Astrocyte of the hippocampus (primary cell): ENCODE data around the gene ENPP6.
"Not testable (repeated sequence)": the region's sequence is repeated elsewhere in the genome, so short reads cannot be mapped to it uniquely, and the experiment has no call there.

ENCODE experiments used
- DNase-seq: peaks from one replicate; pipeline ENCODE4 v3.0.0; 2011; ENCODE audit warnings: low read depth, low spot score

The ENPP6 gene

GRCh38 chr4:184148738-184149637, 68.7 kb downstream of the ENPP6 start:
- no peak for DNase-seq

- no peak for DNase-seq
These were observed 69.6 kb downstream of the ENPP6 start for GRCh38 chr4:184147858-184148737.

GRCh38 chr4:184146951-184147350, 70.7 kb downstream of the ENPP6 start:
- DNase-seq = no peak

- no peak for DNase-seq
These were observed 72.1 kb downstream of the ENPP6 start for GRCh38 chr4:184145596-184145995.

- no peak for DNase-seq
These were observed 73.7 kb downstream of the ENPP6 start for GRCh38 chr4:184143770-184144564.

GRCh38 chr4:184142121-184143000, 75.3 kb downstream of the ENPP6 start:
- no peak for DNase-seq

- DNase-seq = not testable (repeated sequence)
These were observed 76.8 kb downstream of the ENPP6 start for GRCh38 chr4:184140901-184141300.

GRCh38 chr4:184136525-184136924, 81.1 kb downstream of the ENPP6 start:
- no peak for DNase-seq

- DNase-seq = no peak
These were observed 90.9 kb downstream of the ENPP6 start for GRCh38 chr4:184126800-184127199.

- no peak for DNase-seq
These were observed 94.9 kb downstream of the ENPP6 start for GRCh38 chr4:184122631-184123408.

GRCh38 chr4:184120549-184121127, 97.0 kb downstream of the ENPP6 start:
- DNase-seq = no peak

- DNase-seq = no peak
These were observed 99.9 kb downstream of the ENPP6 start for GRCh38 chr4:184117662-184118199.

- no peak for DNase-seq
These were observed 102.3 kb downstream of the ENPP6 start for GRCh38 chr4:184115399-184115798.

GRCh38 chr4:184114431-184114830, 103.2 kb downstream of the ENPP6 start:
- no peak for DNase-seq

- no peak for DNase-seq
These were observed 105.6 kb downstream of the ENPP6 start for GRCh38 chr4:184112006-184112550.

- no peak for DNase-seq
These were observed 106.3 kb downstream of the ENPP6 start for GRCh38 chr4:184111233-184111832.

- DNase-seq = no peak
These were observed 107.0 kb downstream of the ENPP6 start for GRCh38 chr4:184110452-184111224.

GRCh38 chr4:184108006-184108501, 109.6 kb downstream of the ENPP6 start:
- DNase-seq = no peak
